Suppressor macrophage treated with lipopolysaccharide for 4 hours (primary cell): Measurements from ENCODE around the gene SEC24D.
A peak's percentile ranks its signal among the peaks of the same experiment; 100 is the strongest.
"Not testable (repeated sequence)": the region's sequence is repeated elsewhere in the genome, so short reads cannot be mapped to it uniquely, and the experiment has no call there.

Source experiments
- DNase-seq: peaks from one replicate; pipeline ENCODE4 v3.0.0-alpha.2; 2020

Gene SEC24D

GRCh38 chr4:118835571-118836300 is at the start of gene SEC24D:
Gene SEC24D, minus strand, starts transcription at chr4:118836126. Its CDS starts 2,430 bp downstream, at chr4:118833696.
- DNase-seq = peak; percentile 96

- no peak for DNase-seq
Observed at GRCh38 chr4:118884716-118885115, 48.8 kb upstream of the SEC24D start.

- DNase-seq = no peak
Observed at GRCh38 chr4:118883861-118884260, 47.9 kb upstream of the SEC24D start.

- DNase-seq = no peak
Observed at GRCh38 chr4:118881512-118882146, 45.7 kb upstream of the SEC24D start.

- no peak for DNase-seq
Observed at GRCh38 chr4:118879409-118879808, 43.5 kb upstream of the SEC24D start.

GRCh38 chr4:118878507-118878906 is 42.6 kb upstream of the SEC24D start:
- not testable (repeated sequence) for DNase-seq

GRCh38 chr4:118877797-118878196 is 41.9 kb upstream of the SEC24D start:
- no peak for DNase-seq

GRCh38 chr4:118872181-118872580 is 36.3 kb upstream of the SEC24D start:
- no peak for DNase-seq

- DNase-seq = no peak
Observed at GRCh38 chr4:118869808-118870342, 33.9 kb upstream of the SEC24D start.

GRCh38 chr4:118867311-118868067 is 31.6 kb upstream of the SEC24D start:
- DNase-seq = no peak

GRCh38 chr4:118866442-118866841 is 30.5 kb upstream of the SEC24D start:
- DNase-seq = no peak

GRCh38 chr4:118865091-118865708 is 29.3 kb upstream of the SEC24D start:
- DNase-seq = peak; percentile 35

- no peak for DNase-seq
Observed at GRCh38 chr4:118858779-118859178, 22.9 kb upstream of the SEC24D start.

GRCh38 chr4:118857760-118858159 is 21.8 kb upstream of the SEC24D start:
- DNase-seq = no peak

- peak; percentile 13 for DNase-seq
Observed at GRCh38 chr4:118850488-118851173, 14.7 kb upstream of the SEC24D start.

- DNase-seq = no peak
Observed at GRCh38 chr4:118849867-118850487, 14.1 kb upstream of the SEC24D start.

GRCh38 chr4:118848901-118849300 is 13.0 kb upstream of the SEC24D start:
- no peak for DNase-seq

GRCh38 chr4:118848242-118848641 is 12.3 kb upstream of the SEC24D start:
- DNase-seq = no peak

GRCh38 chr4:118846979-118847378 is 11.1 kb upstream of the SEC24D start:
- no peak for DNase-seq

GRCh38 chr4:118845552-118846050 is 9.7 kb upstream of the SEC24D start:
- DNase-seq = no peak

- no peak for DNase-seq
Observed at GRCh38 chr4:118843237-118843636, 7.3 kb upstream of the SEC24D start.

GRCh38 chr4:118842055-118842454 is 6.1 kb upstream of the SEC24D start:
- DNase-seq = no peak
